ENCODE data around the gene SLC25A45.

DNA sequence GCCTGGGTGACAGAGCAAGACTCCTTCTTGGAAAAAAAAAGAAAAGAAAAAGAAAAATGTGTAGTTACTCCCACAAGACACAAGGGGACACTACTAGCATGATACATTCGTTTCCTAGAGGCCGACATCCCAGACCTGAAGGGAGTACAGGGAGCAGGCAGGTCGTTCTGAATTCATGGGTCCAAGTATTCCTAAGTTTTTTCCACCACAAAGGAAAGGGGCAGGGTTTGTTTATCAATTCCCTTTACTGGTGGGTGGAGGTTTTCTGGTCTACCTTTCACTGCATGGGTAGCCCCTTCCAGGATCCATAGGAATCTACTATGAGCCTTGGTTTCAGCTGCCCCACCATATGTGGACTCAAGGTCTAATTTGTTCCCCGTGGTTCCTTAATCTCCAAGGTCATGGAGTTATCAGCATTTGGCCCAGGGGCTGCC lies 16.1 kb downstream of the SLC25A45 start:
- TF ChIP-seq, protein P1, sequence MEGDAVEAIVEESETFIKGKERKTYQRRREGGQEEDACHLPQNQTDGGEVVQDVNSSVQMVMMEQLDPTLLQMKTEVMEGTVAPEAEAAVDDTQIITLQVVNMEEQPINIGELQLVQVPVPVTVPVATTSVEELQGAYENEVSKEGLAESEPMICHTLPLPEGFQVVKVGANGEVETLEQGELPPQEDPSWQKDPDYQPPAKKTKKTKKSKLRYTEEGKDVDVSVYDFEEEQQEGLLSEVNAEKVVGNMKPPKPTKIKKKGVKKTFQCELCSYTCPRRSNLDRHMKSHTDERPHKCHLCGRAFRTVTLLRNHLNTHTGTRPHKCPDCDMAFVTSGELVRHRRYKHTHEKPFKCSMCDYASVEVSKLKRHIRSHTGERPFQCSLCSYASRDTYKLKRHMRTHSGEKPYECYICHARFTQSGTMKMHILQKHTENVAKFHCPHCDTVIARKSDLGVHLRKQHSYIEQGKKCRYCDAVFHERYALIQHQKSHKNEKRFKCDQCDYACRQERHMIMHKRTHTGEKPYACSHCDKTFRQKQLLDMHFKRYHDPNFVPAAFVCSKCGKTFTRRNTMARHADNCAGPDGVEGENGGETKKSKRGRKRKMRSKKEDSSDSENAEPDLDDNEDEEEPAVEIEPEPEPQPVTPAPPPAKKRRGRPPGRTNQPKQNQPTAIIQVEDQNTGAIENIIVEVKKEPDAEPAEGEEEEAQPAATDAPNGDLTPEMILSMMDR (IDR thresholded peaks at IDR 0.05), result peak; percentile 66 to 85 (median 78)
- no peak for TF ChIP-seq POLR2A (IDR thresholded peaks at IDR 0.05)

Data from heart left ventricle (tissue), 13 donors.